ENCODE data around the gene RANBP10.
"Not testable (repeated sequence)": the region's sequence is repeated elsewhere in the genome, so short reads cannot be mapped to it uniquely, and the experiment has no call there.

The RANBP10 gene

GRCh38 chr16:67841198-67841815 lies 34.9 kb upstream of the RANBP10 start:
- H3K4me3 ChIP-seq (ENCODE audit: low read depth, low read length) = peak overlapping the region; percentile 79; the same call in 1 of the 2 replicates
- TF ChIP-seq CTCF (IDR thresholded peaks at IDR 0.05; ENCODE audit: low read depth, low read length) = no peak

GRCh38 chr16:67837811-67838210 lies 31.5 kb upstream of the RANBP10 start:
- no peak for TF ChIP-seq CTCF (IDR thresholded peaks at IDR 0.05; ENCODE audit: low read depth, low read length)

GRCh38 chr16:67837190-67837589 lies 30.8 kb upstream of the RANBP10 start:
- not testable (repeated sequence) for H3K4me3 ChIP-seq (ENCODE audit: low read depth, low read length)

More at GRCh38 chr16:67837811-67838210, 31.5 kb upstream of the RANBP10 start:
- H3K4me3 ChIP-seq (ENCODE audit: low read depth, low read length) = no peak overlapping the region

GRCh38 chr16:67834242-67834614 lies 27.9 kb upstream of the RANBP10 start:
- H3K4me3 ChIP-seq (ENCODE audit: low read depth, low read length) = no peak overlapping the region
- TF ChIP-seq CTCF (IDR thresholded peaks at IDR 0.05; ENCODE audit: low read depth, low read length) = no peak

- H3K4me3 ChIP-seq (ENCODE audit: low read depth, low read length) = peak overlapping the region; percentile 73
- TF ChIP-seq CTCF (IDR thresholded peaks at IDR 0.05; ENCODE audit: low read depth, low read length) = no peak
Observed at GRCh38 chr16:67833415-67834241, 27.3 kb upstream of the RANBP10 start.

GRCh38 chr16:67833030-67833414 lies 26.7 kb upstream of the RANBP10 start:
- no peak for TF ChIP-seq CTCF (IDR thresholded peaks at IDR 0.05; ENCODE audit: low read depth, low read length)
- H3K4me3 ChIP-seq (ENCODE audit: low read depth, low read length) = peak overlapping the region; percentile 73

- no peak for TF ChIP-seq CTCF (IDR thresholded peaks at IDR 0.05; ENCODE audit: low read depth, low read length)
- H3K4me3 ChIP-seq (ENCODE audit: low read depth, low read length) = no peak overlapping the region
Observed at GRCh38 chr16:67828651-67829050, 22.3 kb upstream of the RANBP10 start.

All from WI38 (cell line).